GM12891 (cell line): ENCODE measurements around the gene TSPAN7.

Source experiments
- POLR2A ChIP-seq: IDR thresholded peaks from 2 replicates; pipeline ENCODE4 v1.6.1; 2011; ENCODE audit warnings: low read depth, low read length, control low read depth
- POLR2AphosphoS5 ChIP-seq: IDR thresholded peaks from 2 replicates; pipeline ENCODE4 v1.6.1; 2011; ENCODE audit warnings: low read depth, low read length, control low read depth
- TAF1 ChIP-seq: IDR thresholded peaks from 2 replicates; pipeline ENCODE4 v1.6.1; 2011; ENCODE audit warnings: low read depth, low read length, control low read depth

DNA sequence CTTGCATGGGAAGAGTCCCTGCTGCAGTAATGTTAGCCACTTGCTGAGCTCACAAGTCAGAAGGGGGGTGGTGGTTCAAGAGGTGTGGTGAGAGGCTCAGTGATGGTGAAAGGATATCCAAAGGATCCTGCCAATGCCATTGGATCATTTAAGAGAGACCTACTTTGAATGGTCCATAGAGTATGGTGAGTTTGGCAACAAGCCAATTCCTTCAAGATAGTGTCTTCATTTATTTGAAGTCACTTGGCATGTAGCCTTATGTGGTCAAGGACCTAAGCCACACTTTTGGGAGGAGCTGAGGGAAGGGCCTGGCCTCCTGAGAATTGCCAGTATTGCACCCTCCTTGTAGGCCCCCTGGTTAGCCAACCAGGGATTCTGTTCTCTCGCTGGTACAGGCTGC is 87.9 kb downstream of the TSPAN7 start:
- TF ChIP-seq POLR2AphosphoS5 (no peak), POLR2A (no peak), TAF1 (no peak)
